ENCODE data around the gene EML6.

EML6 gene

GRCh38 chr2:54723131-54723995, at the start of gene EML6:
TSS of gene EML6 (plus strand) at chr2:54723662. CDS start at chr2:54725062, 1,400 bp downstream.
- H3K9me3 ChIP-seq (ENCODE audit: insufficient read depth, low read depth, low read length), result no peaks in the 10 kb centered on the region
- peaks cover 64% of the 10 kb centered on the region for H3K27me3 ChIP-seq (ENCODE audit: insufficient read depth, low read length)
- 0 out of 2 replicates have a peak, but pooled peaks cover 2% of the 10 kb centered on the region for H3K4me1 ChIP-seq (ENCODE audit: insufficient read depth, low read length)
- no peaks in the 10 kb centered on the region for H3K36me3 ChIP-seq (ENCODE audit: insufficient read depth, low read depth, low read length)
- H3K27ac ChIP-seq (ENCODE audit: low read length), result no peak within 1 kb of the TSS
- peak within 1 kb of the TSS; percentile 86 for H3K9ac ChIP-seq (ENCODE audit: low read depth, low read length)
- peak within 1 kb of the TSS; percentile 83 for H3K4me3 ChIP-seq (ENCODE audit: low read length)

DNA sequence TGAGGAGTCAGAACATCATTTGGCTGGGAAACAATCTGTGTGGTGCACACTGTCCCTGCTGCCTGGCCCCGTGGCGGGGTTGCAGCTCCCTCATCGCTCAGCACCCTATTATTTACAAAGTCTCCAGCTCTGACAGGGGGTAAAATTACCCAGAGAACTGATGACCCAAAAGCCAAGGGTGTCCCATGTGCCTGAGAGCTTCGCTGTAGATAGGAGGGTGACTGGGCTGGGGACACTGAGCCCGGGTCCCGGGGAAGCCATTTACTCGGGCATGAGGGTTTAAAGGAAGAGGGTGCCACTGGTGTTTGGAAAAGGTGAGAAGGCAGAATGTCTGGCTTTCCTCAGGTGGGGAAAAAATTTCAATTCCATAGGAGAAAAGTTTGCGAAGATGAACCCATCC, 48.2 kb upstream of the EML6 start:
- Histone ChIP-seq H3K9me3 (ENCODE audit: insufficient read depth, low read depth, low read length) (no peaks in the 10 kb centered on the region), H3K9ac (ENCODE audit: low read depth, low read length) (no peak overlapping the region), H3K27me3 (ENCODE audit: insufficient read depth, low read length) (no peaks in the 10 kb centered on the region), H3K4me3 (ENCODE audit: low read length) (no peak overlapping the region), H3K36me3 (ENCODE audit: insufficient read depth, low read depth, low read length) (peaks cover 11% of the 10 kb centered on the region), H3K4me1 (ENCODE audit: insufficient read depth, low read length) (no peaks in the 10 kb centered on the region), H3K27ac (ENCODE audit: low read length) (no peak overlapping the region)

GRCh38 chr2:54675738-54676137, 47.7 kb upstream of the EML6 start:
- Histone ChIP-seq H3K9ac (ENCODE audit: low read depth, low read length) (no peak overlapping the region), H3K9me3 (ENCODE audit: insufficient read depth, low read depth, low read length) (no peaks in the 10 kb centered on the region), H3K27me3 (ENCODE audit: insufficient read depth, low read length) (no peaks in the 10 kb centered on the region), H3K4me3 (ENCODE audit: low read length) (no peak overlapping the region), H3K27ac (ENCODE audit: low read length) (no peak overlapping the region), H3K36me3 (ENCODE audit: insufficient read depth, low read depth, low read length) (peaks cover 6% of the 10 kb centered on the region), H3K4me1 (ENCODE audit: insufficient read depth, low read length) (no peaks in the 10 kb centered on the region)

DNA sequence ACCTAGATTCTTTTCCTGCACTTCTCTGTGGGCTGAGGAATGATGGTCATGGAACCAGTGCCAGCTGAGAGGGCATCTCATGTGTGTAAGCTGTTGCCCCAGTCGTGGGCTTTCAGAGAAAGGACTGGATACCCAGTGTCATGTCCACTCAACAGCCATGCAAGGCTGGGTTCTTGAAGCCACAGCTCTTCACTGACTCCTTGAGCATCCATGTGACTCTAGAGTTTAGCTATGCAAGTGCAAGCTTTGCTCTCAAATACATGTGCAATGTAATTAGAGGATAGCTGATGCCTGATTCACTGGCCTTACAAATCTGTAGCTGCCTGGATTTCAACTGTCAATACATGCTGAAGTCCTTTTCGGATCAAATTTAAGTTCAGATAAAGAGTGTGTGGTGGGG, 46.8 kb upstream of the EML6 start:
- H3K4me3 ChIP-seq (ENCODE audit: low read length), result no peak overlapping the region
- H3K4me1 ChIP-seq (ENCODE audit: insufficient read depth, low read length), result no peaks in the 10 kb centered on the region
- H3K27ac ChIP-seq (ENCODE audit: low read length), result no peak overlapping the region
- H3K9me3 ChIP-seq (ENCODE audit: insufficient read depth, low read depth, low read length), result no peaks in the 10 kb centered on the region
- no peak overlapping the region for H3K9ac ChIP-seq (ENCODE audit: low read depth, low read length)
- no peaks in the 10 kb centered on the region for H3K36me3 ChIP-seq (ENCODE audit: insufficient read depth, low read depth, low read length)
- no peaks in the 10 kb centered on the region for H3K27me3 ChIP-seq (ENCODE audit: insufficient read depth, low read length)

GRCh38 chr2:54677476-54678265, 45.8 kb upstream of the EML6 start:
- H3K9ac ChIP-seq (ENCODE audit: low read depth, low read length), result no peak overlapping the region
- H3K9me3 ChIP-seq (ENCODE audit: insufficient read depth, low read depth, low read length), result no peaks in the 10 kb centered on the region
- H3K36me3 ChIP-seq (ENCODE audit: insufficient read depth, low read depth, low read length), result no peaks in the 10 kb centered on the region
- no peaks in the 10 kb centered on the region for H3K4me1 ChIP-seq (ENCODE audit: insufficient read depth, low read length)
- no peaks in the 10 kb centered on the region for H3K27me3 ChIP-seq (ENCODE audit: insufficient read depth, low read length)
- no peak overlapping the region for H3K4me3 ChIP-seq (ENCODE audit: low read length)
- H3K27ac ChIP-seq (ENCODE audit: low read length), result no peak overlapping the region

- H3K4me1 ChIP-seq (ENCODE audit: insufficient read depth, low read length), result no peaks in the 10 kb centered on the region
- no peaks in the 10 kb centered on the region for H3K27me3 ChIP-seq (ENCODE audit: insufficient read depth, low read length)
- H3K36me3 ChIP-seq (ENCODE audit: insufficient read depth, low read depth, low read length), result no peaks in the 10 kb centered on the region
- no peak overlapping the region for H3K4me3 ChIP-seq (ENCODE audit: low read length)
- H3K27ac ChIP-seq (ENCODE audit: low read length), result no peak overlapping the region
- H3K9ac ChIP-seq (ENCODE audit: low read depth, low read length), result no peak overlapping the region
- no peaks in the 10 kb centered on the region for H3K9me3 ChIP-seq (ENCODE audit: insufficient read depth, low read depth, low read length)
Measured at GRCh38 chr2:54678719-54679118, 44.7 kb upstream of the EML6 start.

DNA sequence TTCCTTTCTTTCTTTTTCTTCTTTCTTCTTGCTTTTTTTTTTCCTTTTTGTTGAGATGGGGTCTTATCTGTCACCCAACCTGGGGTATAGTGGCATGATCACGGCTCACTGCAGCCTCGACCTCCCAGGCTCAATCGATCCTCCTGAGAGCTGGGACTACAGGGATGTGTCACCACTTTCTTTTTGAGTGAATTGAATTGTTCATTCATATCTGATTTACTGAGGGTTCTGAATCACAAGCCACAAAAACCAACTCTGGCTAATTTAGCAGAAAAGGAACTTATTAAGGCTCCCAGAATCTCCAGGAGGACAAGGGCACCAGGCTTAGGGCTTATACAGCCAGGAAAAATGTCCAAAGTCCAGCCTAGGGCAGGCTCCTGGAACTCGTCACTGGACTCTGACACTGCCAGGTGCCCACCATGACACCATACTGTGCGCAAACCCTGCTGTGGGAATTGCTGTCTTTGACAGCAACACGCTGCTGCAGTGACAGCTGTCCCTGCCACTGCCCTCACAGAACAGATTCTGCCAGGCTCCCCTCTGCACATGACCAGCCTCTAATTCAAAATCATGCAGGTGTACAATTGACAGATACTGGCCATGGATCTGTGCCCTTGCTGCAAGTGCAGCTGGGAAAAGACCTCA, 42.9 kb upstream of the EML6 start:
- Histone ChIP-seq H3K9ac (ENCODE audit: low read depth, low read length) (no peak overlapping the region), H3K4me3 (ENCODE audit: low read length) (no peak overlapping the region), H3K27me3 (ENCODE audit: insufficient read depth, low read length) (no peaks in the 10 kb centered on the region)

DNA sequence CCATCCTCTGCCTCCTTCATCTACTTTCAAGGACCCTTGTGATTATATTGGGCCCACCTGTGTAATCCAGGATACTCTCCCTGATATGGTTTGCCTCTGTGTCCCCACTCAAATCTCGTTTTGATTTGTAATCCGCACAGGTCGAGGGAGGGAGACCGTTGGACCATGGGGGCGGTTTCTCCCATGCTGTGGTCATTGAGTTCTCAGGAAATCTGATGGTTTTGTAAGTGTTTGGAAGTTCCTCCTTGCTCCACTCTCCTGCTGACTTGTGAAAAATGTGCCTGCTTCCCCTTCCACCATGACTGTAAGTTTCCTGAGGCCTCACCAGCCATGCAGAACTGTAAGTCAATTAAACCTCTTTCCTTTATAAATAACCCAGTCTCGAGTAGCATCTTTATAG, 42.0 kb upstream of the EML6 start:
- Histone ChIP-seq H3K36me3 (ENCODE audit: insufficient read depth, low read depth, low read length) (no peaks in the 10 kb centered on the region), H3K4me1 (ENCODE audit: insufficient read depth, low read length) (no peaks in the 10 kb centered on the region), H3K9ac (ENCODE audit: low read depth, low read length) (no peak overlapping the region), H3K4me3 (ENCODE audit: low read length) (no peak overlapping the region), H3K27ac (ENCODE audit: low read length) (no peak overlapping the region), H3K9me3 (ENCODE audit: insufficient read depth, low read depth, low read length) (no peaks in the 10 kb centered on the region), H3K27me3 (ENCODE audit: insufficient read depth, low read length) (no peaks in the 10 kb centered on the region)

More for the DNA sequence above, 42.9 kb upstream of the EML6 start:
- no peaks in the 10 kb centered on the region for H3K4me1 ChIP-seq (ENCODE audit: insufficient read depth, low read length)
- no peaks in the 10 kb centered on the region for H3K36me3 ChIP-seq (ENCODE audit: insufficient read depth, low read depth, low read length)
- H3K9me3 ChIP-seq (ENCODE audit: insufficient read depth, low read depth, low read length), result no peaks in the 10 kb centered on the region
- no peak overlapping the region for H3K27ac ChIP-seq (ENCODE audit: low read length)

GRCh38 chr2:54683596-54683995, 39.9 kb upstream of the EML6 start:
- Histone ChIP-seq H3K9me3 (ENCODE audit: insufficient read depth, low read depth, low read length) (no peaks in the 10 kb centered on the region), H3K4me1 (ENCODE audit: insufficient read depth, low read length) (no peaks in the 10 kb centered on the region), H3K27ac (ENCODE audit: low read length) (no peak overlapping the region), H3K27me3 (ENCODE audit: insufficient read depth, low read length) (no peaks in the 10 kb centered on the region), H3K36me3 (ENCODE audit: insufficient read depth, low read depth, low read length) (no peaks in the 10 kb centered on the region), H3K9ac (ENCODE audit: low read depth, low read length) (no peak overlapping the region), H3K4me3 (ENCODE audit: low read length) (no peak overlapping the region)

DNA sequence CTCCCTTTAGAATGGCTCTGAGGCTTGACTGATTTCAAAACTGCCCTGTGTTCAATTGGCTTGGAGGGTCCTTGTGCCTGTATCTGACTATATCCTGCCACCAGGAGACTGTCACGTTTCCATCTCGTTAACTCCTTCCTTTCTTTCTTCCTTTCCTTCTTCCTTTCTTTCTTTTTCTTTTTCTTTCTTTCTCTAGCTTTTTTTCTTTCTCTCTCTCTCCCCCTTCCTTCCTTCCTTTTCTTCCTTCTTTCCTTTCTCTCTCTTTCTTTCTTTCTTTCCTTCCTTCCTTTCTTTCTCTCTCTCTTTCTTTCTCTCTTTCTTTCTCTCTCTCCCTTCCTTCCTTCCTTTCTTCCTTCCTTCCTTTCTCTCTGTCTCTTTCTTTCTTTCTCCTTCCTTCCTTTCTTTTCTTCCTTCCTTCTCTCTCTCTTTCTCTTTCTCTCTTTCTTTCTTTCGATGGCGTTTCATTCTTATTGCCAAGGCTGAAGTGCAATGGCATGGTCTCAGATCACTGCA, 38.1 kb upstream of the EML6 start:
- no peaks in the 10 kb centered on the region for H3K36me3 ChIP-seq (ENCODE audit: insufficient read depth, low read depth, low read length)
- no peak overlapping the region for H3K9ac ChIP-seq (ENCODE audit: low read depth, low read length)
- H3K4me3 ChIP-seq (ENCODE audit: low read length), result no peak overlapping the region
- H3K9me3 ChIP-seq (ENCODE audit: insufficient read depth, low read depth, low read length), result no peaks in the 10 kb centered on the region
- H3K4me1 ChIP-seq (ENCODE audit: insufficient read depth, low read length), result no peaks in the 10 kb centered on the region
- H3K27me3 ChIP-seq (ENCODE audit: insufficient read depth, low read length), result no peaks in the 10 kb centered on the region
- H3K27ac ChIP-seq (ENCODE audit: low read length), result no peak overlapping the region

- Histone ChIP-seq H3K9me3 (ENCODE audit: insufficient read depth, low read depth, low read length) (no peaks in the 10 kb centered on the region), H3K4me3 (ENCODE audit: low read length) (no peak overlapping the region), H3K4me1 (ENCODE audit: insufficient read depth, low read length) (no peaks in the 10 kb centered on the region), H3K27ac (ENCODE audit: low read length) (no peak overlapping the region), H3K9ac (ENCODE audit: low read depth, low read length) (no peak overlapping the region), H3K27me3 (ENCODE audit: insufficient read depth, low read length) (no peaks in the 10 kb centered on the region), H3K36me3 (ENCODE audit: insufficient read depth, low read depth, low read length) (no peaks in the 10 kb centered on the region)
Measured at GRCh38 chr2:54687595-54688152, 35.8 kb upstream of the EML6 start.

Measured in iPS-20b (cell line).